H1 (cell line): ENCODE data around the gene HTR6. TPM values are rescaled to one million over a fixed set of nuclear protein-coding genes. Genes with fewer than 3 reads are reported as not detected.

Experiments used
- CHD1 ChIP-seq: IDR thresholded peaks from 2 replicates; pipeline ENCODE4 v1.6.1; 2012; ENCODE audit warnings: low read depth, low read length, improper control_type of control experiment
- CTBP2 ChIP-seq: IDR thresholded peaks from 2 replicates; pipeline ENCODE4 v1.7.0; 2011; ENCODE audit warnings: borderline replicate concordance, mild to moderate bottlenecking, moderate library complexity, mixed read lengths, low read length; ENCODE audit not compliant: insufficient read depth, insufficient read length
- EP300 ChIP-seq, 2 experiments: IDR thresholded peaks; 1 replicate in 1 of 2; 2 replicates in 1 of 2; pipeline ENCODE4 v1.6.1; 2011 to 2012; ENCODE audit warnings: low read depth in 2 of 2, low read length in 2 of 2, mild to moderate bottlenecking in 2 of 2, borderline replicate concordance in 1 of 2, inconsistent platforms in 1 of 2, moderate library complexity in 1 of 2
- HDAC6 ChIP-seq: IDR thresholded peaks from one replicate; pipeline ENCODE4 v1.7.1; 2012; ENCODE audit warnings: low read depth, mild to moderate bottlenecking, inconsistent platforms, low read length, moderate library complexity
- NANOG ChIP-seq: IDR thresholded peaks from 2 replicates; pipeline ENCODE4 v1.6.1; 2011; ENCODE audit warnings: low read length, low read depth, mild to moderate bottlenecking, inconsistent platforms; ENCODE audit not compliant: insufficient read depth, poor library complexity, severe bottlenecking
- PHF8 ChIP-seq: fragments of 200-600 bp; sonication (generic); conservative IDR thresholded peaks from 2 replicates; pipeline ENCODE4 v1.7.1; 2012; ENCODE audit warnings: low read depth, mild to moderate bottlenecking, inconsistent platforms, low read length, moderate library complexity
- RAD21 ChIP-seq, 2 experiments: IDR thresholded peaks in 1 of 2; conservative IDR thresholded peaks in 1 of 2; 2 replicates each; pipeline ENCODE4 v1.6.1; 2011; ENCODE audit warnings: low read depth in 2 of 2, low read length in 2 of 2, improper control_type of control experiment in 1 of 2, inconsistent platforms in 1 of 2, mild to moderate bottlenecking in 1 of 2, moderate library complexity in 1 of 2
- SRF ChIP-seq: IDR thresholded peaks from 2 replicates; pipeline ENCODE4 v1.6.1; 2011; ENCODE audit warnings: mild to moderate bottlenecking, low read depth, low read length, moderate library complexity
- TAF1 ChIP-seq: IDR thresholded peaks from 2 replicates; pipeline ENCODE4 v1.6.1; 2011; ENCODE audit warnings: mild to moderate bottlenecking, low read depth, low read length
- TBP ChIP-seq: IDR thresholded peaks from 2 replicates; pipeline ENCODE4 v1.6.1; 2011; ENCODE audit warnings: low read depth, low read length, improper control_type of control experiment
- polyA plus RNA-seq, 7 experiments: library from polyadenylated mRNA; depleted of rRNA in 3 of 7; stranded (reverse) in 5 of 7; unstranded in 2 of 7; fragments of >200 nt in 5 of 7; fragments of 200-250 nt in 2 of 7; gene quantifications; 1 replicate in 5 of 7; 2 replicates in 1 of 7; 4 replicates in 1 of 7; pipeline versions ENCODE4 v1.2.1 to v1.2.3, GENCODE V29; 2011 to 2013; ENCODE audit warnings: missing spikeins in 2 of 7, mixed read lengths in 2 of 7
- total RNA-seq: library from RNA; stranded (reverse); fragmentation: NEBNext Ultra II Directional; extraction: Animal tissue kit (Norgen Biotek cat#: 25700); gene quantifications from 2 replicates; pipeline ENCODE4 v1.2.1, GENCODE V29; 2021
- TF ChIP-seq, protein P1 (sequence below): fragments of 300-600 bp; sonication (generic); IDR thresholded peaks from 2 replicates; pipeline ENCODE4 v1.7.1; 2012; ENCODE audit warnings: low read length, moderate library complexity, mild to moderate bottlenecking, inconsistent platforms; ENCODE audit not compliant: insufficient replicate concordance

HTR6 gene
- total and polyA plus RNA-seq, 2 of the 8 experiments (the other 6 are each of a cell fraction or from before 2014, with no cell fraction given): 0.76 to 0.95 TPM

DNA sequence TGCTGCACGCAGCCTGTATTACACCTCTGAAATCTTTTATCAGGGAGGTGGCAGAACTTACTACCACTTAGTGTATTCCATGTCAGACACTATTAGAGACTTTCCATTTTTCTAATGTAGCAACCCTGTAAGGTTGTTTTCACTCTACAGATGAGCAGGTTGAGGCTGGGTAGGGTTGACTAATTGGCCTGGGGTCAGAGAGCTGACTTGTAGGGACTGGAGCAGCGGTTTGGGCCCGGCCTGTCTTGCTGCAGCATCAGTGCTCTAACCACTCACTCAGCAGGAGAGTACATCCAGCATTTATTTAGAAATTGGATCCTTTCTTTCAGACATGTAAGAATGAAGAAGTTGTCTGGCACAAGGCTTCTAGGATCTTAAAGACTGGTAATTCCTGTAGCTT lies 46.2 kb upstream of the HTR6 start (continued):
- TF ChIP-seq, protein P1, sequence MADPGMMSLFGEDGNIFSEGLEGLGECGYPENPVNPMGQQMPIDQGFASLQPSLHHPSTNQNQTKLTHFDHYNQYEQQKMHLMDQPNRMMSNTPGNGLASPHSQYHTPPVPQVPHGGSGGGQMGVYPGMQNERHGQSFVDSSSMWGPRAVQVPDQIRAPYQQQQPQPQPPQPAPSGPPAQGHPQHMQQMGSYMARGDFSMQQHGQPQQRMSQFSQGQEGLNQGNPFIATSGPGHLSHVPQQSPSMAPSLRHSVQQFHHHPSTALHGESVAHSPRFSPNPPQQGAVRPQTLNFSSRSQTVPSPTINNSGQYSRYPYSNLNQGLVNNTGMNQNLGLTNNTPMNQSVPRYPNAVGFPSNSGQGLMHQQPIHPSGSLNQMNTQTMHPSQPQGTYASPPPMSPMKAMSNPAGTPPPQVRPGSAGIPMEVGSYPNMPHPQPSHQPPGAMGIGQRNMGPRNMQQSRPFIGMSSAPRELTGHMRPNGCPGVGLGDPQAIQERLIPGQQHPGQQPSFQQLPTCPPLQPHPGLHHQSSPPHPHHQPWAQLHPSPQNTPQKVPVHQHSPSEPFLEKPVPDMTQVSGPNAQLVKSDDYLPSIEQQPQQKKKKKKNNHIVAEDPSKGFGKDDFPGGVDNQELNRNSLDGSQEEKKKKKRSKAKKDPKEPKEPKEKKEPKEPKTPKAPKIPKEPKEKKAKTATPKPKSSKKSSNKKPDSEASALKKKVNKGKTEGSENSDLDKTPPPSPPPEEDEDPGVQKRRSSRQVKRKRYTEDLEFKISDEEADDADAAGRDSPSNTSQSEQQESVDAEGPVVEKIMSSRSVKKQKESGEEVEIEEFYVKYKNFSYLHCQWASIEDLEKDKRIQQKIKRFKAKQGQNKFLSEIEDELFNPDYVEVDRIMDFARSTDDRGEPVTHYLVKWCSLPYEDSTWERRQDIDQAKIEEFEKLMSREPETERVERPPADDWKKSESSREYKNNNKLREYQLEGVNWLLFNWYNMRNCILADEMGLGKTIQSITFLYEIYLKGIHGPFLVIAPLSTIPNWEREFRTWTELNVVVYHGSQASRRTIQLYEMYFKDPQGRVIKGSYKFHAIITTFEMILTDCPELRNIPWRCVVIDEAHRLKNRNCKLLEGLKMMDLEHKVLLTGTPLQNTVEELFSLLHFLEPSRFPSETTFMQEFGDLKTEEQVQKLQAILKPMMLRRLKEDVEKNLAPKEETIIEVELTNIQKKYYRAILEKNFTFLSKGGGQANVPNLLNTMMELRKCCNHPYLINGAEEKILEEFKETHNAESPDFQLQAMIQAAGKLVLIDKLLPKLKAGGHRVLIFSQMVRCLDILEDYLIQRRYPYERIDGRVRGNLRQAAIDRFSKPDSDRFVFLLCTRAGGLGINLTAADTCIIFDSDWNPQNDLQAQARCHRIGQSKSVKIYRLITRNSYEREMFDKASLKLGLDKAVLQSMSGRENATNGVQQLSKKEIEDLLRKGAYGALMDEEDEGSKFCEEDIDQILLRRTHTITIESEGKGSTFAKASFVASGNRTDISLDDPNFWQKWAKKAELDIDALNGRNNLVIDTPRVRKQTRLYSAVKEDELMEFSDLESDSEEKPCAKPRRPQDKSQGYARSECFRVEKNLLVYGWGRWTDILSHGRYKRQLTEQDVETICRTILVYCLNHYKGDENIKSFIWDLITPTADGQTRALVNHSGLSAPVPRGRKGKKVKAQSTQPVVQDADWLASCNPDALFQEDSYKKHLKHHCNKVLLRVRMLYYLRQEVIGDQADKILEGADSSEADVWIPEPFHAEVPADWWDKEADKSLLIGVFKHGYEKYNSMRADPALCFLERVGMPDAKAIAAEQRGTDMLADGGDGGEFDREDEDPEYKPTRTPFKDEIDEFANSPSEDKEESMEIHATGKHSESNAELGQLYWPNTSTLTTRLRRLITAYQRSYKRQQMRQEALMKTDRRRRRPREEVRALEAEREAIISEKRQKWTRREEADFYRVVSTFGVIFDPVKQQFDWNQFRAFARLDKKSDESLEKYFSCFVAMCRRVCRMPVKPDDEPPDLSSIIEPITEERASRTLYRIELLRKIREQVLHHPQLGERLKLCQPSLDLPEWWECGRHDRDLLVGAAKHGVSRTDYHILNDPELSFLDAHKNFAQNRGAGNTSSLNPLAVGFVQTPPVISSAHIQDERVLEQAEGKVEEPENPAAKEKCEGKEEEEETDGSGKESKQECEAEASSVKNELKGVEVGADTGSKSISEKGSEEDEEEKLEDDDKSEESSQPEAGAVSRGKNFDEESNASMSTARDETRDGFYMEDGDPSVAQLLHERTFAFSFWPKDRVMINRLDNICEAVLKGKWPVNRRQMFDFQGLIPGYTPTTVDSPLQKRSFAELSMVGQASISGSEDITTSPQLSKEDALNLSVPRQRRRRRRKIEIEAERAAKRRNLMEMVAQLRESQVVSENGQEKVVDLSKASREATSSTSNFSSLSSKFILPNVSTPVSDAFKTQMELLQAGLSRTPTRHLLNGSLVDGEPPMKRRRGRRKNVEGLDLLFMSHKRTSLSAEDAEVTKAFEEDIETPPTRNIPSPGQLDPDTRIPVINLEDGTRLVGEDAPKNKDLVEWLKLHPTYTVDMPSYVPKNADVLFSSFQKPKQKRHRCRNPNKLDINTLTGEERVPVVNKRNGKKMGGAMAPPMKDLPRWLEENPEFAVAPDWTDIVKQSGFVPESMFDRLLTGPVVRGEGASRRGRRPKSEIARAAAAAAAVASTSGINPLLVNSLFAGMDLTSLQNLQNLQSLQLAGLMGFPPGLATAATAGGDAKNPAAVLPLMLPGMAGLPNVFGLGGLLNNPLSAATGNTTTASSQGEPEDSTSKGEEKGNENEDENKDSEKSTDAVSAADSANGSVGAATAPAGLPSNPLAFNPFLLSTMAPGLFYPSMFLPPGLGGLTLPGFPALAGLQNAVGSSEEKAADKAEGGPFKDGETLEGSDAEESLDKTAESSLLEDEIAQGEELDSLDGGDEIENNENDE: no peak
- no peak for TF ChIP-seq EP300 (IDR thresholded peaks at IDR 0.05; ENCODE audit: borderline replicate concordance in 1 of 2, low read depth in 2 of 2, low read length in 2 of 2)
- TF ChIP-seq RAD21 (IDR thresholded peaks at IDR 0.05 in 1 of 2, conservative IDR thresholded peaks at IDR 0.05 in 1 of 2; ENCODE audit: low read depth in 2 of 2, low read length in 2 of 2): no peak
- no peak for TF ChIP-seq TAF1
- no peak for TF ChIP-seq NANOG
- TF ChIP-seq CTBP2: no peak
- no peak for TF ChIP-seq TBP
- no peak for TF ChIP-seq PHF8
- no peak for TF ChIP-seq HDAC6
- no peak for TF ChIP-seq CHD1
- TF ChIP-seq SRF: no peak
